GM12873 (cell line): ENCODE measurements around the gene AZIN2.

Source experiments
- CTCF ChIP-seq: IDR thresholded peaks from 2 replicates; pipeline ENCODE4 v1.5.1; 2012; ENCODE audit warnings: low read depth, mild to moderate bottlenecking, moderate library complexity, low read length, control low read depth; ENCODE audit not compliant: insufficient read depth; ENCODE audit errors: missing control alignments

Gene AZIN2

DNA sequence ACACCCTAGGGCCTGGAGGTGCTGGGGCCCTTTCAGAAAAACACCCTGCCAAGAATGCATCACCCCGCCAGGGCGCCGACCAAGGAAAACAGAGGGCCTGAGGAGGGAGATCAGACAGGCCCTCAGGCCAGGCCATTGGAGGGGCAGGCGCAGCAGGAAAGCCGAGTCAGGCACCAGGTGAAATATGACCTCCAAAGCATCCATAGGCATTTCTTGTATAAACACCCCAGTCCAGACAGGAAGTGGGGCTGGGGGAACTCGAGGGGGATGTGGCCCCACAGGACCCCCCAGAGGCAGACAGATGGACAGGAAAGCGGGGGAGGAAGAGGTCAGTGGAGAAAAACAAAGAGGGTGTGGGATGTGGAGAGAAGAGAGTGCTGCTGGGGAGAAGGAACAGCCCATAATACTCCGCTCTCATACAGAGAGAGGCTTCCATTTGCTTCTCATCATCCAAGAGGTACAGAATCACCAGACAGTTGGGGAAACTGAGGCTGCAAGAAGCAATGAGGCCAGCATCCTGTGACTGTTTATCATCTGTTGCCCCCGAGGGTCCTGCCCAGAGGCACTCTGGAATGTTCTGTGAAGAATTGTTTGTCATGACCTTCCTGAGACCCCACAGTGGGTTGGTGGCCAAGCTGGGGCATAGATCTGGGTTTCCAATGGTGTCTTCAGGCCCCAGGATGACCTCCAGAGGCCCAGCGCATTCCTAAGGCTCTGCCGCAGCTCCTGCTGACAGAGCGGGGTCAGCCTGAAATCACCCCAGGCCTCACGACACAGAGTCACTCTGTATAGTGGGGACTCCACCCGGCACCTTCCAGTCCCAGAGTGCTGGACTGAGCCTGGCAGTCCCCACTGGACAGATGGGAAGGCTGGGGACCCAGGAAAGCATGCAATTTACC lies 82.9 kb downstream of the AZIN2 start:
- TF ChIP-seq CTCF: no peak

DNA sequence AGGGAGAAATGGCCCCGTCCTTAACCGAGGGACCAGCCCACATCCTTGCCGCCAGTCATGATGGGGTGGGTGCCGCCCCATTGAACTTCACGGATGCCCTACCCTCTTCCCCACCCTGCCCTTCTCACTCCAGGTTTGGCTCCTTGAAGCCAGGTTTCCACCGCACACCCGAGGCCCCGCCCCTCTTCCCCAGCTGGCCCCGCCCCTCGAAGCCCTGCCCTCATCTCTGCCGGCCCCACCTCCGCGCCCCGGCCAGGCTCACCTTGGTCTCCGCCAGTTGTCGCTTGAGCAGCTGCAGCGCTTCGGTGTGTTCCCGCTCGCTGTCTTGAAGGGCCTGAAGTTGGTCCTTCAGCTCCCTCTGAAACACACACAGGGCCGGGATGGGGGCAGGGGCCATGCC lies 84.3 kb downstream of the AZIN2 start:
- no peak for TF ChIP-seq CTCF

DNA sequence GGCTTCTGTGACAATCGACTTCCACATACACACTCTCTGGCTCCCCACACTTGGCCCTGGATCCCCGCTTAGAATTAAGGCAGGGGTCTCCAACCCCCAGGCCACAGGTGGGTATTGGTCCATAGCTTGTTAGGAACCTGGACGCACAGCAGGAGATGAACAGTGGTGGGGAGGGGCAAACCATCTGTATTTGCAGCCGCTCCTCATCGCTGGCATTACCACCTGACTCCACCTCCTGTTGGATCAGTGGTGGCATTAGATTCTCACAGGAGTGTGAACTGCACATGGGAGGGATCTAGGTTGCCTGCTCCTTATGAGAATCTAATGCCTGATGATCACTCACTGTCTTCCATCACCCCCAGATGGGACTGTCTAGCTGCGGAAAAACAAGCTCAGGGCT lies 84.9 kb downstream of the AZIN2 start:
- TF ChIP-seq CTCF: no peak

- TF ChIP-seq CTCF: no peak
These were observed 86.9 kb downstream of the AZIN2 start for GRCh38 chr1:33167650-33168447.

DNA sequence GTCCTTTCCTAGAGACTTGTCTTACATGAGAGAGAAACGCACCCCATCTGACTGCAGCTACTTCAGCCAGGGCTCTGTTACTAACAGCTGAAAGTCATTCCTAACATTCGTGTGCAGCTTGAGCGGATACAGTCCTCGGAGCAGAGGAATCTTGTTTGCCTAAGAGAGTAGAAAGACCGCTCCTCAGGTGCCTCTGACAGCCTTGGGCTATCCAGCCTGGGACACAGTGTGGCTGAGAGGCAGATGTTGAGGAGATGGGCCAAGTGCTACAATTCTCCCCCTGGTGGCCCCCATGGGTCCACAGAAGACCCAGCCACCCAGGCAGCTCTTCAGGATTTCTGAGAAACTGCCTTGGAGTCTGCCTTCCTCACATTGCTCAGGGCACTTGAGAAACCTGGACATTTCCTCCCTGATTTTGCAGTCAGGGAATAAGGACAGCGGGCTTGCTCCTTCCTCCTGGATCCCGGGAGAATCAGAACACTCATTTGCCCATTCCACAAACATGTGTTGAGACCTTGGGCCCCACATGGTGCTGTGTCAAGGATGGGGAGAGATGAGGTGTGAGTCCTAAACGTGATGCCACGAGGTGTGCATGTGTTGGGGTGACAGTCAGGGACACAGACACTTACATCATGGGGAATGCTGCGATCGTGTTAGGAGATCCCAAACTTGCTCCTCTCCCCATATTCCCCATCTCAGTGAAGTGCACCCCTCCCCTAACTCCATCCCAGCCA lies 87.8 kb downstream of the AZIN2 start:
- no peak for TF ChIP-seq CTCF

- TF ChIP-seq CTCF: no peak
These were observed 88.5 kb downstream of the AZIN2 start for GRCh38 chr1:33169290-33170055.
